Spleen (tissue), 11 donors: ENCODE measurements around the gene POLDIP3. TPM values are rescaled to one million over a fixed set of nuclear protein-coding genes. Genes with fewer than 3 reads are reported as not detected.

Source experiments
- DNase-seq: peaks from one replicate; pipeline ENCODE4 v3.0.0-alpha.2; 2020
- H3K27ac ChIP-seq, 8 donors: fragments of 200-600 bp; sonication (generic) in 7 of 8; 1 replicate in 4 of 8; 2 replicates in 4 of 8; pipeline versions ENCODE4 v1.5.0 to v1.8.0; 2016 to 2021; ENCODE audit warnings: inconsistent platforms in 4 of 8, mild to moderate bottlenecking in 4 of 8, moderate library complexity in 1 of 8
- H3K27me3 ChIP-seq, 7 donors: fragments of 200-600 bp; sonication (generic) in 6 of 7; replicated peaks in 1 of 7; 1 replicate in 4 of 7; 2 replicates in 3 of 7; pipeline versions ENCODE4 v1.5.0 to v1.8.0; 2016 to 2021; ENCODE audit warnings: inconsistent platforms in 3 of 7, mild to moderate bottlenecking in 1 of 7
- H3K36me3 ChIP-seq, 6 donors: fragments of 200-600 bp; sonication (generic) in 5 of 6; 1 replicate in 4 of 6; 2 replicates in 2 of 6; pipeline versions ENCODE4 v1.5.0 to v1.8.0; 2016 to 2021; ENCODE audit warnings: inconsistent platforms in 2 of 6
- H3K4me1 ChIP-seq, 6 donors: fragments of 200-600 bp; sonication (generic) in 5 of 6; 1 replicate in 3 of 6; 2 replicates in 3 of 6; pipeline versions ENCODE4 v1.5.0 to v1.8.0; 2016 to 2021; ENCODE audit warnings: inconsistent platforms in 3 of 6
- H3K4me3 ChIP-seq, 8 donors: fragments of 200-600 bp; sonication (generic) in 7 of 8; 1 replicate in 4 of 8; 2 replicates in 4 of 8; pipeline versions ENCODE4 v1.5.0 to v1.8.0; 2016 to 2021; ENCODE audit warnings: inconsistent platforms in 4 of 8, mild to moderate bottlenecking in 4 of 8, moderate library complexity in 2 of 8
- H3K9me3 ChIP-seq, 8 donors: fragments of 200-600 bp; sonication (generic) in 7 of 8; 1 replicate in 4 of 8; 2 replicates in 4 of 8; pipeline versions ENCODE4 v1.5.0 to v1.8.0; 2016 to 2021; ENCODE audit warnings: inconsistent platforms in 4 of 8
- POLR2A ChIP-seq, 3 donors: fragments of 450-650 bp; IDR thresholded peaks; one replicate each; pipeline ENCODE4 v1.5.1; 2017; ENCODE audit warnings: antibody characterized with exemption in 3 of 3, mild to moderate bottlenecking in 1 of 3
- POLR2AphosphoS5 ChIP-seq, 3 donors: sonication (generic); formaldehyde crosslinking; IDR thresholded peaks; one replicate each; pipeline ENCODE4 v1.5.1; 2017; ENCODE audit warnings: antibody characterized with exemption in 3 of 3
- WGBS, 5 donors: extraction: QIAGEN DNeasy Blood & Tissue Kit in 3 of 5; methylation state at CpG; one replicate each; pipeline versions ENCODE4 v1.1.5 to v1.1.7; 2013 to 2018; 5-methylcytosine and 5-hydroxymethylcytosine counted together
- intact Hi-C: fragments of 100-400 bp; cut with DNase I; formaldehyde crosslinking; loops from one replicate; pipeline ENCODE4 v1.15.0; 2023; ENCODE audit warnings: low total_unique reads
- polyA plus RNA-seq, 3 donors: library from polyadenylated mRNA; stranded (reverse); fragments of 200-250 nt; gene quantifications; one replicate each; pipeline ENCODE4 v1.2.1, GENCODE V29; 2013
- total RNA-seq, 7 donors: library from RNA; depleted of rRNA in 3 of 7; stranded (reverse); fragments of >200 nt in 3 of 7; fragmentation: NEBNext Ultra II Directional in 4 of 7; extraction: Animal tissue kit (Norgen Biotek cat#: 25700) in 4 of 7; gene quantifications; one replicate each; pipeline versions ENCODE4 v1.1.0 to v1.2.1, GENCODE V29; 2016 to 2021
- TF ChIP-seq, protein P1 (sequence below), 11 experiments: fragments of 200-600 bp in 7 of 11; fragments of 450-650 bp in 4 of 11; sonication (generic) in 4 of 11; IDR thresholded peaks in 8 of 11; conservative IDR thresholded peaks in 3 of 11; 1 replicate in 7 of 11; 2 replicates in 4 of 11; pipeline versions ENCODE4 v1.4.0 to v1.8.0; 2016 to 2021; ENCODE audit warnings: antibody characterized with exemption in 11 of 11, inconsistent platforms in 4 of 11, mild to moderate bottlenecking in 1 of 11
- donor health status: healthy with polysubstance abuse.
- donor health status: DM: no; HTN: no; CAD: no; lungs with moderate emphysema.
- donor health status: DM: no; HTN: no; CAD: no.
- donor health status: Bipolar disorder and iron deficiency.
- donor health status: healthy.
- donor health status: DM: no; HTN: no; CAD: no.
- donor health status: DM: yes; HTN: yes; CAD: no.

The POLDIP3 gene
- total and polyA plus RNA-seq, 10 donors = 17.5 to 64.7 (median 40.7) TPM

DNA sequence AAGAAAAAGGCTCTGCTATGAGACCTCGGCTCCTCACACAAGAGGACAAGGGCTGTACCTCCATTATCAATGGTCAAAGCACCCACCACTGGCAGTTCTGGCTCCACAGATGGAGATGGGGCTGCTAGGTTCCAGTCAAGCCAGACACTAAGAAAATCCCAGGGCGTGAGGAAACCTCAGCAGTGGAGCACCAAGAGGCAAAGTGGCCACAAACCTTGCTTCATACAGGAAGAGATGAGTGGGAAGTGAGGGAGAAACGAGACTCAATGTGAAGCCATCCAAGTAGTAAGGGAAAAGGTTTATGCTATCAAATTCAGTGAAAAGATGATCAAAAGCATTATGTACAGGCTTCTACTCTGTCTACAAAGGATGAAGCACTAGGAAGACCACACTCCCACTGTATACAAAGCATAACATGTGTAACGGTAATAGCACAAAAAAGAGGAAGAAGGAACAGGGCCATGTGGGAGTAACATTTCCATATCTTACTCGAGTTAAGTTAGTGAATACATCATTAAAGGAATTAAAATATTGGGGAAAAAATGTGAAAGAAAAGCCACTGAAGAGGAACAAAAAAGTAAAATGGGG is 27.0 kb downstream of the POLDIP3 start:
- intact Hi-C loops = no loop called here
- TF ChIP-seq POLR2A (IDR thresholded peaks at IDR 0.05) = no peak
- no peak for TF ChIP-seq POLR2AphosphoS5 (IDR thresholded peaks at IDR 0.05)
- TF ChIP-seq, protein P1, sequence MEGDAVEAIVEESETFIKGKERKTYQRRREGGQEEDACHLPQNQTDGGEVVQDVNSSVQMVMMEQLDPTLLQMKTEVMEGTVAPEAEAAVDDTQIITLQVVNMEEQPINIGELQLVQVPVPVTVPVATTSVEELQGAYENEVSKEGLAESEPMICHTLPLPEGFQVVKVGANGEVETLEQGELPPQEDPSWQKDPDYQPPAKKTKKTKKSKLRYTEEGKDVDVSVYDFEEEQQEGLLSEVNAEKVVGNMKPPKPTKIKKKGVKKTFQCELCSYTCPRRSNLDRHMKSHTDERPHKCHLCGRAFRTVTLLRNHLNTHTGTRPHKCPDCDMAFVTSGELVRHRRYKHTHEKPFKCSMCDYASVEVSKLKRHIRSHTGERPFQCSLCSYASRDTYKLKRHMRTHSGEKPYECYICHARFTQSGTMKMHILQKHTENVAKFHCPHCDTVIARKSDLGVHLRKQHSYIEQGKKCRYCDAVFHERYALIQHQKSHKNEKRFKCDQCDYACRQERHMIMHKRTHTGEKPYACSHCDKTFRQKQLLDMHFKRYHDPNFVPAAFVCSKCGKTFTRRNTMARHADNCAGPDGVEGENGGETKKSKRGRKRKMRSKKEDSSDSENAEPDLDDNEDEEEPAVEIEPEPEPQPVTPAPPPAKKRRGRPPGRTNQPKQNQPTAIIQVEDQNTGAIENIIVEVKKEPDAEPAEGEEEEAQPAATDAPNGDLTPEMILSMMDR (IDR thresholded peaks at IDR 0.05 in 8 of 11, conservative IDR thresholded peaks at IDR 0.05 in 3 of 11) = no peak
- H3K36me3 ChIP-seq = peaks cover 4 to 100% (median 93%) of the 10 kb centered on the region in 6 donors
- WGBS, 5 donors = 49 to 68% (median 59%) methylated on average over 5 of the region's 5 CpGs
- H3K27me3 ChIP-seq = no peaks in the 10 kb centered on the region
- peaks cover 0 to 37% (median 8%) of the 10 kb centered on the region in 6 donors for H3K4me1 ChIP-seq
- H3K9me3 ChIP-seq = no peaks in the 10 kb centered on the region
- H3K27ac ChIP-seq = peak overlapping the region in 3 of 8 donors; percentile 46 to 68 (median 55)
- H3K4me3 ChIP-seq = no peak overlapping the region
- DNase-seq = no peak

DNA sequence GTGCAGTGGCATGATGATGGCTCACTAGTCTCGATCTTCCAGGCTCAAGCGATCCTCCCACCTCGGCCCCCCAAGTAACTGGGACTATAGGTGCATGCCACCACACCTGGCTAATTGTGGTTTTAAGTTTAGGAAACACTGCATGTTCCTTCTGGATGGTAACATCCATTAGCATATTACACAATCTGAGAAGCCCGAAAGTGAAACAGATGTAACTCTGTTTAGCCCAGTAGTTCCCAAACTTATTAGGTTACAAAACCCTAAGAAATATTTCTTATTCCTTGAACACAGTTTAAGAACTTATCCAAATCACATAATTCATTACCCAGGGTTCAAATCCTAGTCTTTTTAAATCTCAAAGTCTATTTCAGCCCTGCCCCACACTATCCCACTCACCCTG is 28.3 kb downstream of the POLDIP3 start:
- WGBS, 5 donors = 74 to 85% (median 76%) methylated on average over 4 of the region's 4 CpGs
- H3K27me3 ChIP-seq = no peaks in the 10 kb centered on the region
- no peak overlapping the region for H3K4me3 ChIP-seq
- H3K27ac ChIP-seq = peak overlapping the region in 3 of 8 donors; percentile 46 to 68 (median 55)
- intact Hi-C loops = no loop called here
- DNase-seq = no peak
- no peaks in the 10 kb centered on the region for H3K9me3 ChIP-seq
- TF ChIP-seq, protein P1 (IDR thresholded peaks at IDR 0.05 in 8 of 11, conservative IDR thresholded peaks at IDR 0.05 in 3 of 11) = no peak
- TF ChIP-seq POLR2A (IDR thresholded peaks at IDR 0.05) (no peak), POLR2AphosphoS5 (IDR thresholded peaks at IDR 0.05) (no peak)
- H3K36me3 ChIP-seq = peaks cover 4 to 90% (median 80%) of the 10 kb centered on the region in 6 donors
- peaks cover 0 to 50% (median 18%) of the 10 kb centered on the region in 6 donors for H3K4me1 ChIP-seq

DNA sequence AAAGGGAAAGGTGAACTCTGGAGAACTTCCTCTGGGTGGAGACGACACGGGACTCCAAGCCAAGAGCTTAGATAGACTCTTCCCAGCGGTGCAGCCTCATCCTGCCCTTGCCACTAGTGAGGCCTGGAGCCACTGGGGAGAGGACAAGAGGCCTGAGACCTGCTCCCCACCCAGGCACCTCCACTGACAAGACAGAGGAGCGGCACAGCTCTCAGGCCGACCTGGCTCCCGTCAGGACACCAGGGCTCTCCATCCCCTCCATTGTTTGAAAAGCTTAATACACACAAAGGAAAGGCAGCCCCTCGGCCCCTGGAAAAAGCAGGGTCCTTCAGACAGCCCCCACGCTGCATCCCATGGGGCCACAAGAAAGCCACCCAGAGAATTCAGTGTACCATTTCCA is 29.6 kb downstream of the POLDIP3 start:
- Histone ChIP-seq H3K4me1 (peaks cover 0 to 57% (median 23%) of the 10 kb centered on the region in 6 donors), H3K4me3 (no peak overlapping the region), H3K36me3 (peaks cover 4 to 78% (median 67%) of the 10 kb centered on the region in 6 donors), H3K27me3 (no peaks in the 10 kb centered on the region), H3K27ac (peak overlapping the region in 3 of 8 donors; percentile 4 to 21 (median 5)), H3K9me3 (no peaks in the 10 kb centered on the region)
- intact Hi-C loops = no loop called here
- no peak for DNase-seq
- 78 to 95% (median 85%) methylated on average over 6 to 8 of the region's 8 CpGs for WGBS, 5 donors
- TF ChIP-seq POLR2A (IDR thresholded peaks at IDR 0.05) (no peak), POLR2AphosphoS5 (IDR thresholded peaks at IDR 0.05) (peak in 1 of 3 donors; percentile 41)

DNA sequence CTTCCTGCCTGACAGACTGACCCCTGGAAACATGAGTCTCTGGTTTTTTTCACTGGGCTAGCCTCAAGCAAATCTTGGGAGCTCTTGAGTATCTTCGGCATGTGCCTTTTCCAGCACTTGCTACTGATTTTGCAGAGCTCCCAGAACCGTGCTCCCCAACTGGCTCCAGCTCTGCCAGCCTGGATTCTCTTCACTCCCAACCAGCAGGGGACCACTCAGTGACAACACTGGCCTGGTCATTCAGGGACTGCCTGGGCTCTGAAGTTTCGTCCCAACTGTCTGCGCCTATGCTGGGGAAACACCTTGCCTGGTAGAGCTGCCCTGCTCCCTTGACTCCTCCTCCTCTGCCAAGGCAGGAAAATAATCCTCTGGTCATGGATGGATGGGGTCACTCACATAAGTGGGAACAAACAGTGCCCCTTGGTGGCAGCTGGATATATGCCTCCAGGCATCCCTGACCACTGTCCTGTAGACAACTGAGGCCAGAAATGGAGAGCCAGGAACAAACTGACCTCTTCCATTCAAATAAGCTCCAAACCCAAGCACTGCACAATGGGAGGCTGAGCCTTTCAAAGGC is 30.2 kb downstream of the POLDIP3 start:
- peaks cover 4 to 78% (median 62%) of the 10 kb centered on the region in 6 donors for H3K36me3 ChIP-seq
- H3K27me3 ChIP-seq = no peaks in the 10 kb centered on the region
- peak overlapping the region in 2 of 8 donors; percentile 4 to 21 for H3K27ac ChIP-seq
- H3K9me3 ChIP-seq = no peaks in the 10 kb centered on the region
- no peak for TF ChIP-seq POLR2A (IDR thresholded peaks at IDR 0.05)
- no peak for TF ChIP-seq POLR2AphosphoS5 (IDR thresholded peaks at IDR 0.05)
- TF ChIP-seq, protein P1 (IDR thresholded peaks at IDR 0.05 in 8 of 11, conservative IDR thresholded peaks at IDR 0.05 in 3 of 11) = no peak
- H3K4me1 ChIP-seq = peaks cover 0 to 61% (median 26%) of the 10 kb centered on the region in 6 donors
- intact Hi-C loops = no loop called here
- DNase-seq = no peak
- H3K4me3 ChIP-seq = no peak overlapping the region
- 94 to 96% (median 95%) methylated on average over 4 of the region's 4 CpGs for WGBS, 5 donors
